GM10847 (cell line): Measurements from ENCODE around the gene PXYLP1.

ENCODE experiments used
- POLR2A ChIP-seq: IDR thresholded peaks from 2 replicates; pipeline ENCODE4 v1.6.1; 2011; ENCODE audit not compliant: insufficient read length; ENCODE audit errors: extremely low read depth

Gene PXYLP1

DNA sequence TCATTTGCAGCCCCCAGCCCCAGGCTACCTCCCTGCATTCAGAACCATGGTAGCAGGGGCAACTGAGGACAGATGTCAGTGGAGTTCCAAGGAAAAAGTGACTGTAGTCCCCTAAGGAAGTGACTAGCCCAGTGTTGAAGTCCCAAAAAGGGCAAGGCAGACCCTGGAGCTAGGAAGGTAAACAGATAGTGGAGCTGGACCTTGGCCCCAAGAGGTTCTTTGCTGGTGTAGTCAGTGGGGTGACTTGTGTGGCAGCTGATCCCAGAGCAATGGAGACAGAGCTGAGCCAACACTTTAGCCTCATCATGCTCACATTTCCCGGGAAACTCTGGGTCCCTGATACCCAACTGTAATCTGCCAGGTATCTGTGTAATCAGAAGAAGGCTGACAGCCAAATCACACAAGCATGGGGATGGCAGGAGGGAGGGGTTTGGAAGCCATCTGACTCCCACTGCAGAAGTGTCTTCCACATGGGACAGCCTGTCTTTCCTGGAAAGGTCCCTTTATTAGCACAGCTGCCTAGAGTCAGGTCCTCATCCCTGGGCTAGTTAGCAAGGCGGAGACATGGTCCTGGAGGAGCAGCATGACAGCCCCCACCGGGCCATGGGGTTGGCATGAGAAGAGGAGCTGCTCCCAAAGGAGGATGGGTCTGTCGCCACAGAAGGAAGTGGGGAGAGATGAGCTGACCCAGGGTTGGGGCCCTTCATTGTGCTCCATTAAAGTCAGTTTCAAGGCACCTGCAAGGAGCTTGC, 39.8 kb downstream of the PXYLP1 start:
- TF ChIP-seq POLR2A: no peak

DNA sequence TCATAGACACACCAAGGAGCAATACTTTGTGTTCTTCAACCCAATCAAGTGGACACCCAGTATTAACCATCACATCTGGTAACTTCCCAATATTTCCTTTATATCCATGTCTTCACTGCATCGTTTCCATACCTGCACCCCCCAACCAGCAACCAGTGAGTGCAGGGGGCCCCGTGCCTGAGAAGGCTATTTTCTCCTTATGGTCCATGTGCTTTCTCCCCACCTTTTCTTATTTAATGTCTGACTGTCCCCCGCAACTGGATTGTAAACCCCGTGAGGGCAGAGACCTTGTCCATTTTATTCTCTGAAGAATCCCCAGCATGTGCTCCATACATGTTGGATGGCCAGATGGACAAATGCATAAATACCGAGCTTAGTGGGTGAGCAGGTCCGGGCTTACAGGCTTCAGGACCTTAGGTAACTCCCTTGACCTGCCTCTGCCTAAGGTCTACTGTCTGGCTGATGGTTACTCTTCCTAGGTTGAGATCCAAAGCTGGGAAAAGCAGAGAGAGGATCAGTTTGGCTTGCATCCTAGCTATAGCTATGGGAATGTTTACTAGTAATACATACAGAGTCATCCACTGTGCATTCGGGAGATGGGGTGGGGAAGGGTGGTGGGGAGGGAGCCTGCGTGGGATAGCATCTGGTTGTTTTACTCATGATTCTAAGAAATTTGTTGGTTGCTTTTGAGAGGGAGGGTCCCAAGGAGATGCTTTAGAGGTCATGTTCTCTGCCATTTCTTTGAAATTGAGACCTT, 41.5 kb downstream of the PXYLP1 start:
- TF ChIP-seq POLR2A: no peak

DNA sequence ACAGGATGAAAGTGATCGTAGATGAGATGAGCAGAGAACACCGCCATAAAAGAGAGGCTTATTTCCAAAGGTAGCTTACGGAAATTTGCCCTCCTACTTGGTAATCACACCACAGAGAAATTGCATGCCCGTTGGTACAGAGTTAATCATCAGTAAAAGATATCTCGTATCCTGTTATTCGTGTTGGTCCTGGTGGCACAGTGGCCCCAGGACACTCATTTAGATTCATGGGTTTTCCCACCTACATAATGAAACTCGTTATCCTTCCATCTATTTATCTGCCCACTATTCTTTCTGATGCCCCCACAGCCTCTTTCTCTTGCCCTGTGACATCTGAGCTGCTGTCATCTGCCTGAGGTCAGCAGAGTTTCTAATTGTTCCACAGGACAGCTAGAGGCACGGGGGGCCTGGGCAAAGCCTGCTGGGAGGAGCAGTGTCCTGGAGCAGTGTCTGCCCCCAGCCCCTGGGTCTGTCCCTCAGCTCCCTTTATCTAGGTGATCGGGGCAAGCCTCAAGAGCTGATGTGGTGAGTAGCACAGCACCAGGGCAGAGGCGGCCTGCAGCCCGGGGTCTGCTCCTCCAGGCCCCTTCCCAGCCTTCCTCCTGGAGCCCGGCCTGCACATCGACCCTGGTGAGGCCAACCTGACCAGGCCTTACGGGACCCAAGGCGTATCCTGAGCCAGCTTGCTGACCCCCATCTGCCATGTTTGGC, 42.2 kb downstream of the PXYLP1 start:
- no peak for TF ChIP-seq POLR2A

DNA sequence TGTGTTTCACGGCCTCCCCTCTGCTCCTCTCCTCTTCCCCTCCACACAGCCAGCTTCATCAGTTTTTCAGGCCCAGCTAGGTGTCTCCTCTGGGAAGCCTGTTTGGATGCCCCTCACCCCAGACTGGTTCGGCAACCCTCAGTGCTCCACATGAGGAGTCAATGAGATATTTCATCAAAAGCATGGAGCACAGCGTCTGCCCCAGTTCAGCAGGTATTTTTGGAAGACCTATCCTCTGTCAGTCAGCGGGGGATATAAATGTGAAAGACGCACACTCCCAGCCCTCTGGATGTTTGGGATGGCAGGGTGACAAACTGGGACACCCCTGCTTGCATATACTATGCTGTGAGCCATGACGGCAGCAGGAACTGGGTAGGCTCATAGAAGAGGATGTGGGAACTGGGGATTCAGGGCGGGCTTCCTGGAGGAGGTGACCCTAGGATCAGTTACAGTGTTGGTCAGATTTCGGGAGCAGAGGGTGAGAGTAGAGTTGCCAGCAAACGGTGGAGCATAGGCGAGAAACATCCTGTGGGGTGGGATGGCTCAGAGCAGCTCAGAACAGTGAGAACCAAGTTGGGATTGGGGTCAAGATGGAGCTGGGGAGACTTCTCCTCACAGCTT, 42.9 kb downstream of the PXYLP1 start:
- TF ChIP-seq POLR2A: no peak

DNA sequence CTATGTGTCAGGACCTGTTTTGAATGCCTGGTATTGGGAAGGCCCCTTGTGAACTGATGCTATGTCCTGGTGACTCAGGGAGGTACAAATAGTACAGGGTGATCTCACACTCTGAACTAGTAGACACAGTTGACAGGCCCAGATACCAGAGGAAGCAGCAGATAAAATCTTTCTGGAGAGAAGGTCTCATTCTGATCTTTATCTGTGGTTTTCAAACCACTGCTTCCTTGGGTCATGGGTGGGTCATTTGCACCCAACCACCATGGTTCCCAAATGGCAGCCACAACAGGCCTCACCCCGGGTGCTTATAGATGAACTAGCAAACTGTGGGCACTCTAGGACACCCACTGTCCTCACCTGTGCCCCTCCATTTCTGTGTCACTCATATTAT, 43.4 kb downstream of the PXYLP1 start:
- no peak for TF ChIP-seq POLR2A

DNA sequence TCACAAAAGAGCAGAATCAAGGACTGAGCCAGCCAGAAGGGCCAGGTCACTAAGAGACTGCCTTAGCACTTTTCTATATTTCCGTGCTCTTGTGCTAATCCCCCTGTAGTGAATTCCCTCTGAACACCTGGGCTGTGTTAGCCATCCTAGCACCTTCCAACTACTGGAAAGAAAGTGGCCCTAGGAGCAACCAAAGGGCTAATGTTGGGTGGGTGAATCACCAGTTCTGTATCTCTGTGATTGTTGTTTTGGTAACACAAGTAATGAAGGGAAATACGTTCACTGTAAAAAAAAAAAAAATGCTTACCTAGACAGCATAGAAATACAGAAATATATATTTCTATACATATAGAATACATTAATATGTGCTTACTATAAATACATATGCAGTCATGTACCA, 43.9 kb downstream of the PXYLP1 start:
- TF ChIP-seq POLR2A: no peak

DNA sequence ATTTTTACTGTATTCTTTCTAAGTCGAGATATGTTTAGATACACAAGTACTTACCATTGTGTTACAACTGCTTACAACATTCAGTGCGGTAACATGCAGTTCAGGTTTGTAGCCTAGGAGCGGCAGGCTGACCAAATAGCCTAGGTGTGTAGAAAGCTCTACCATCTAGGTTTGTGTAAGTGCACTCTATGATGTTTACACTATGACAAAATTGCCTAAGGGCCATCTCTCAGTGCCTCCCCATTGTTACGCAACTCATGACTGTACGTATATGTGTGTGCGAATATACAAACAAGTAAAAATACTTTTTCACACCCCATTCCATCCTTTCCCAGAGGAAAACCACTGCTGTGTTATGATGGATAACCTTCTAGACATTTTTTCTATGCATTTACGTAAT, 44.3 kb downstream of the PXYLP1 start:
- no peak for TF ChIP-seq POLR2A

DNA sequence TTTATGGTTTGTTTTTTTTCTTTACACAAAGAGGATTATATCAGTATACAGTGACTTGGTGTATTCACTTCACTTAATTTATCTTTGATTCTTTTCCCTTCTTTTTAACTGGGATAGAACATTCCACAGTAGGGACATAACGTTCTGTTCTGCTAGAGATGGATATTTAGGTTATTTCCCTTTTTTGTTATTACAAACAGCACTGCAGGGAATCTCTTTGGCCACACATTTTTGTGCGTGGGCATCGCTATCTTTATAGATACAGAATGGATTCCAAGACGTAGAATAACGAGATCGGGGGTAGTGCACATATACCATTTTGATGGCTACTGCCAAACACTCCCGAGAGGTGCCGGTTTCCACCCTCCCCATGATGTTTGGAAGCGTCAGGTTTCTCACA, 44.8 kb downstream of the PXYLP1 start:
- TF ChIP-seq POLR2A: no peak

DNA sequence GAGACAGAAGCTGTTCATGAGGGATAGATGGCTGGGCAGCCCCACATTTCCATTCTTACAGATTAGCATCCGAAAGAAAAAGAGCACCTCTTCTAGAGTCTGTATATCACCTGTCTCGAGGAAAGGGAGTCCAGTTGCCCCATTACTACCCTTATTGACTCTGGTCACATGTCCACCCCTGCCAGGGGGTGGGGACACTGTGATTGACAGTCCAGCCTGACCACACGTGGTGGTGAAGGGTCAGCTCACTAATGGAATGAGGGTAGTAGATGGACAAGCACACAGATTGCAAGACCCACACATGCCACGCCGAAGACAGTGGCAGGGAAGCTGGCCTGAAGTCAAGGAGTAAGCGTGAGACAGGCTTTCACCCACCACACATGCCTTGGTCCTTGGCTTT, 45.8 kb downstream of the PXYLP1 start:
- TF ChIP-seq POLR2A: no peak

DNA sequence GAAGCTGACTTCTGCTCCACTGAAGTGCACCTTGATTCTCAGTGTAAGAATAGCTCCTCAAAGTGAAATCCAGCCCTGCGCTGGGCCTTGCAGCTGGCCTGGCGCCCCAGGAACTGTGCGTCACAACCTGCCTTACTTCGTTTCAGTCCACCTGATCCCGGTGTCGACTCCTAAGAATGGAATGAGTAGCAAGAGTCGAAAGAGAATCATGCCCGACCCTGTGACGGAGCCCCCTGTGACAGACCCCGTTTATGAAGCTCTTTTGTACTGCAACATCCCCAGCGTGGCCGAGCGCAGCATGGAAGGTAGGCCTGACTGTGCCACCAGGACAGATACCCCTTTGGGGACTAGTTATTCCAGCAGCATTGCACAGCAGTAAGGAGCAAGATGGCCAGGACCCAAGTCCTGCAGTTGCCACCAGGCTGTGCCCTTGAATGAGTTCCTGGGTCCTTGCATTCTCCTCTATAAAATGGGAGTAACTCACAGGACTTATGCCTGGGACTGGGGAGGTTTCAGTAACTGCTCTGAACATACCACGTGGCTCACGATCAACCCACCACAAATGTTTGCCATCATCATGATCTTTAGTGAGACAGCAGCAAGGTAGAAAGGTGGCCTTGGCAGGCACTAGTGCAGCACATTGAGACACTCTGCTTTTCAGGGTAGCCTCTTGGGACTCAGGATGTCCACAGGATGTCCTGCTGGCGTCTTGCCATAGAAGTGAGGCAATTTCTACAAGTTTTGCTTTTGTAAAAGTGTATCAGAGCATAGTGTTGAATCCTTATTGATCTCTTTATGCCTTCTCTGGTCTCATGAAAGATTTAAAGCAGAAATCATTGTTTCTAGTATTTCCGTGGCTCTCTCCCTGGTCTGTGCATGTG, 46.8 kb downstream of the PXYLP1 start:
- TF ChIP-seq POLR2A: no peak

DNA sequence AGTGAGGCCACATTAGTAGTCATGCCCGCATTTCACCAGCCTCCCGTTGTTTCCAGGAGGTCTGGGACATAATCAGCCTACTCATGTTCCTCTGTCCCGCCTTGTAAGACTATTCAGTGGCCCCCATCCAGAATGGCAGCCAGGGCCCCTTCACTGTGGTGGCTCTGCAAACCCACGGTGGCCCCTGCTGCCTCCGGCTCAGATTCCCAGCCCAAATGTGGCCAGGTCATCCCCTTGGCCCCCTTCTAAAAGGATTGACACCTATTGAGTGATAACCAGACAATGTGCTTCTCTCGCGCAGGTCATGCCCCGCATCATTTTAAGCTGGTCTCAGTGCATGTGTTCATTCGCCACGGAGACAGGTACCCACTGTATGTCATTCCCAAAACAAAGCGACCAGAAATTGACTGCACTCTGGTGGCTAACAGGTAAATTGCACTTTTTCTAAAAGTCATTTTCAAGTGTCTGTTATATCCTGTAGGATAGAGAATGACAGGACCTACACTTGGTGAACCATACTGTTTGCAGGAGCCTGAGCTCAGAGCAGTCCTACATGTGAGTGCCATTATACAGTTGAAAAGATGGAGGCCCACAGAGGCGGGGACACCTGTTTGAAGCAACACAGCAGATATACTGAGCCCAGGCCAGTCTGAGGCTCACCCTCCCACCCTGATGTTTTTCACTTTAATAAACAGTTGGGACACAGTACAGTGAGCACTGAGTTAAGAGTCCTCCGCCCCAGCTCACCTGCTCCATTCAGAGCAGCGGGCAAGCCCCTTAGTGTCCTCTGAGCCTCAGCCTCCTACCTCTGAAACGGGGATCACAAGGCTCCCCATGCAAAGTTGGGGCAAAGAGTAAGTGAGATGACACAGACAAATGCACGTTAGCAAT, 47.7 kb downstream of the PXYLP1 start:
- TF ChIP-seq POLR2A: no peak

DNA sequence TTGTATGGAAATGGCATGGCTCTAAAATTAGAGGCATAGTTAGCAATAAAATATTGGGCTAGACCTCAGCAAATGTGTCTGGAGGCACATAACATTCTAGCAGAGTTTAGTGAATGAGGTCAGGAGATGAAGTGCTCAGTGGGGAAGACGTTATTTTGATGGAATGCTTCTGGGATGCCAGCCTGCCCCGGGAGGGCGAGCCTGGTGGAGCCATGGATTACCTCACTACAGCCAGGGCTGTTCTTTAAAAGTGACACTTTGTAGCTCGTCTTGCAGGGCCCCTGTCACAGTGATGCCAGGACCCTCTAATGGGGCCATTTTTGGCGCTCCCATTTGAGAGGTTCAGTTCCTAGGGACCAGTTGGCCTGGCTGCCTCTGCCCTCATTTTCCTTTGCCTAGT, 48.5 kb downstream of the PXYLP1 start:
- no peak for TF ChIP-seq POLR2A

DNA sequence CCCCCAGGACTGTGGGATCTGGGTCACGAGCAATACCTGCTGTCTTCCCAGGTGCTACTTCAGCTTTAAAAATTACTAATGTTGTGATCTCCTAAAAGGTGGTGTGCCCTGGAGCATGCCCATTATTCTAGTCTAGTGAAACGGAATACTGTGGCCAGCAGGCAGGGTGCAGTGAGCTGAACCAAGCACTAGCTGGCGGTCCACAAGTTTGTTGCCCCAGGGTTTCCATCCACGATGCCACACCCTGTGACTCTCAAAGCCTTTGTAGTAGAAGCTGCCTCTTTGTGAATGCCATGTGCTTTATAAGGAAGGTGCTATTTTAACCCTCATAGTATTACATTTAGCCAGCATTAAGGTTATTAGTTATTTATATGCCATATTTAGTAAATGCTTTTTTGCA, 49.1 kb downstream of the PXYLP1 start:
- no peak for TF ChIP-seq POLR2A

DNA sequence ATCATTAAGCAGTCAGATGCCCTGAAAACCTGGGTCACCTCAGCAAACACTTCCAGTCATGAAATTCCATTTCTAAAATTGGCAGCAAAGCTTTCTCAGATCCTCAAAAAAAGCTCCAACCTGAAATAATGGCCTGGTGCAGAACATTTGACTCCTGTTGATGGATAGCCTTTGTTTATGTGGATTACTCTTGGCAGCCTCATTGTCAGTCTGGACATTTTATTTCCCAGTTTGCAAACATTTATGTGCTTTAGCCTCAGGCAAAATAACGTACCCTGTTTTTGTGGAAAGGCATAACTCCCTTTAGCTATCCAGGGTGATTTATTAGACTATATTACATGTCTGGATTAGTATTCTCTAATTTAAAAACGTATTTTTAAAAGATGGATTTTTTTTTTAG, 53.9 kb downstream of the PXYLP1 start:
- no peak for TF ChIP-seq POLR2A
